ENCODE measurements around the gene SNURF. TPM values are rescaled to one million over a fixed set of nuclear protein-coding genes. Genes with fewer than 3 reads are reported as not detected.

SNURF gene
- total and polyA plus RNA-seq, 4 donors: 2.7 to 13.7 (median 4.4) TPM

DNA sequence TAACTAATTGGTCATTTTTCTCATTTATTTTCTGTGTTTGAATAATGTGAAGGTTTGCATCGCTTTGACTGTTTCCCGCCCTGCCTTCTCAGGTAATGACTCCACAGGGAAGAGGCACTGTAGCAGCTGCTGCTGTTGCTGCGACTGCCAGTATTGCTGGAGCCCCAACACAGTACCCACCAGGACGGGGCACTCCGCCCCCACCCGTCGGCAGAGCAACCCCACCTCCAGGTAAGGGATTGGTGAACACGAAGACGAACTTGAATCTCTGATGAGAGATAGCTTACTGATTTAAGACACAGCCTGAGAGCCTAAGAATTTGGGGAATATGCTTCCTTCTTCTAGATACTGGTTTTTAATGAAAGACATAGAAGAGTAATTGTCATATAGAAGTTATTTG lies 22.9 kb downstream of the SNURF start:
- DNase-seq (ENCODE audit: low spot score): no peak
- Histone ChIP-seq H3K9ac (ENCODE audit: low read depth in 1 of 2, low read length in 2 of 2) (no peak overlapping the region), H3K27ac (ENCODE audit: low read depth in 1 of 2, low read length in 2 of 2) (no peak overlapping the region), H3K36me3 (ENCODE audit: control insufficient read depth in 4 of 4, insufficient read depth in 3 of 4, low read depth in 1 of 4, low read length in 3 of 4) (peaks cover 6 to 68% (median 47%) of the 10 kb centered on the region in 4 donors), H3K4me1 (ENCODE audit: control insufficient read depth in 4 of 4, insufficient read depth in 4 of 4, low read length in 3 of 4) (no peaks in the 10 kb centered on the region), H3K4me3 (ENCODE audit: low read depth in 1 of 3, low read length in 3 of 3) (no peak overlapping the region), H3K9me3 (ENCODE audit: control insufficient read depth in 4 of 4, low read length in 3 of 4) (peaks cover 3 to 17% (median 6%) of the 10 kb centered on the region in 4 donors), H3K27me3 (ENCODE audit: control insufficient read depth in 4 of 4, insufficient read depth in 4 of 4, low read length in 3 of 4) (no peaks in the 10 kb centered on the region)
- 92% methylated on average over 9 of the region's 9 CpGs for WGBS
- no peak for TF ChIP-seq TAF1 (conservative IDR thresholded peaks at IDR 0.05)
- TF ChIP-seq RXRA (IDR thresholded peaks at IDR 0.05): no peak
- TF ChIP-seq, protein P1, sequence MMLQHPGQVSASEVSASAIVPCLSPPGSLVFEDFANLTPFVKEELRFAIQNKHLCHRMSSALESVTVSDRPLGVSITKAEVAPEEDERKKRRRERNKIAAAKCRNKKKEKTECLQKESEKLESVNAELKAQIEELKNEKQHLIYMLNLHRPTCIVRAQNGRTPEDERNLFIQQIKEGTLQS (IDR thresholded peaks at IDR 0.05): no peak
- TF ChIP-seq REST (IDR thresholded peaks at IDR 0.05): no peak
- TF ChIP-seq, protein P2, sequence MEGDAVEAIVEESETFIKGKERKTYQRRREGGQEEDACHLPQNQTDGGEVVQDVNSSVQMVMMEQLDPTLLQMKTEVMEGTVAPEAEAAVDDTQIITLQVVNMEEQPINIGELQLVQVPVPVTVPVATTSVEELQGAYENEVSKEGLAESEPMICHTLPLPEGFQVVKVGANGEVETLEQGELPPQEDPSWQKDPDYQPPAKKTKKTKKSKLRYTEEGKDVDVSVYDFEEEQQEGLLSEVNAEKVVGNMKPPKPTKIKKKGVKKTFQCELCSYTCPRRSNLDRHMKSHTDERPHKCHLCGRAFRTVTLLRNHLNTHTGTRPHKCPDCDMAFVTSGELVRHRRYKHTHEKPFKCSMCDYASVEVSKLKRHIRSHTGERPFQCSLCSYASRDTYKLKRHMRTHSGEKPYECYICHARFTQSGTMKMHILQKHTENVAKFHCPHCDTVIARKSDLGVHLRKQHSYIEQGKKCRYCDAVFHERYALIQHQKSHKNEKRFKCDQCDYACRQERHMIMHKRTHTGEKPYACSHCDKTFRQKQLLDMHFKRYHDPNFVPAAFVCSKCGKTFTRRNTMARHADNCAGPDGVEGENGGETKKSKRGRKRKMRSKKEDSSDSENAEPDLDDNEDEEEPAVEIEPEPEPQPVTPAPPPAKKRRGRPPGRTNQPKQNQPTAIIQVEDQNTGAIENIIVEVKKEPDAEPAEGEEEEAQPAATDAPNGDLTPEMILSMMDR (IDR thresholded peaks at IDR 0.05; ENCODE audit: low read depth, low read length, missing input control): no peak
- TF ChIP-seq EGR1 (IDR thresholded peaks at IDR 0.05; ENCODE audit: low read depth in 2 of 2): no peak
- TF ChIP-seq JUND (IDR thresholded peaks at IDR 0.05): no peak
- TF ChIP-seq YY1 (IDR thresholded peaks at IDR 0.05): no peak
- no peak for TF ChIP-seq HNF4A (conservative IDR thresholded peaks at IDR 0.05)
- TF ChIP-seq HNF4G (IDR thresholded peaks at IDR 0.05): no peak
- no peak for TF ChIP-seq SP1 (IDR thresholded peaks at IDR 0.05)
- no peak for TF ChIP-seq FOXA1 (IDR thresholded peaks at IDR 0.05)
- no peak for TF ChIP-seq GABPA (IDR thresholded peaks at IDR 0.05 in 1 of 2, conservative IDR thresholded peaks at IDR 0.05 in 1 of 2)

GRCh38 chr15:24985224-24985623 lies 30.4 kb downstream of the SNURF start:
- no peaks in the 10 kb centered on the region for H3K4me1 ChIP-seq (ENCODE audit: control insufficient read depth in 4 of 4, insufficient read depth in 4 of 4, low read length in 3 of 4)
- no peak for DNase-seq (ENCODE audit: low spot score)
- H3K9ac ChIP-seq (ENCODE audit: low read depth in 1 of 2, low read length in 2 of 2): no peak overlapping the region
- H3K4me3 ChIP-seq (ENCODE audit: low read depth in 1 of 3, low read length in 3 of 3): no peak overlapping the region
- H3K27me3 ChIP-seq (ENCODE audit: control insufficient read depth in 4 of 4, insufficient read depth in 4 of 4, low read length in 3 of 4): no peaks in the 10 kb centered on the region
- peaks cover 2 to 9% (median 4%) of the 10 kb centered on the region in 4 donors for H3K9me3 ChIP-seq (ENCODE audit: control insufficient read depth in 4 of 4, low read length in 3 of 4)
- 89% methylated on average over 7 of the region's 7 CpGs for WGBS
- H3K27ac ChIP-seq (ENCODE audit: low read depth in 1 of 2, low read length in 2 of 2): no peak overlapping the region
- H3K36me3 ChIP-seq (ENCODE audit: control insufficient read depth in 4 of 4, insufficient read depth in 3 of 4, low read depth in 1 of 4, low read length in 3 of 4): peaks cover 4 to 26% (median 21%) of the 10 kb centered on the region in 4 donors
- no peak for TF ChIP-seq GABPA (IDR thresholded peaks at IDR 0.05 in 1 of 2, conservative IDR thresholded peaks at IDR 0.05 in 1 of 2)
- TF ChIP-seq RXRA (IDR thresholded peaks at IDR 0.05): no peak
- no peak for TF ChIP-seq JUND (IDR thresholded peaks at IDR 0.05)
- no peak for TF ChIP-seq ZBTB33 (IDR thresholded peaks at IDR 0.05)
- no peak for TF ChIP-seq HNF4A (conservative IDR thresholded peaks at IDR 0.05)
- TF ChIP-seq NR2F2 (IDR thresholded peaks at IDR 0.05): no peak
- TF ChIP-seq YY1 (IDR thresholded peaks at IDR 0.05): no peak
- TF ChIP-seq RAD21 (IDR thresholded peaks at IDR 0.05): no peak
- no peak for TF ChIP-seq EGR1 (IDR thresholded peaks at IDR 0.05; ENCODE audit: low read depth in 2 of 2)
- no peak for TF ChIP-seq HNF4G (IDR thresholded peaks at IDR 0.05)
- TF ChIP-seq, protein P2 (IDR thresholded peaks at IDR 0.05; ENCODE audit: low read depth, low read length, missing input control): no peak
- TF ChIP-seq REST (IDR thresholded peaks at IDR 0.05): no peak
- TF ChIP-seq SP1 (IDR thresholded peaks at IDR 0.05): no peak
- no peak for TF ChIP-seq FOXA1 (IDR thresholded peaks at IDR 0.05)
- no peak for TF ChIP-seq MAX (IDR thresholded peaks at IDR 0.05)
